ENCODE data around the gene DHCR7.

Gene DHCR7

GRCh38 chr11:71477641-71478527 is 29.7 kb upstream of the DHCR7 start:
- no peak for DNase-seq (ENCODE audit: low read depth)

GRCh38 chr11:71476926-71477640 is 28.9 kb upstream of the DHCR7 start:
- no peak for DNase-seq (ENCODE audit: low read depth)

GRCh38 chr11:71476031-71476430 is 27.8 kb upstream of the DHCR7 start:
- DNase-seq (ENCODE audit: low read depth): no peak

- no peak for DNase-seq (ENCODE audit: low read depth)
Observed at GRCh38 chr11:71474771-71475483, 26.7 kb upstream of the DHCR7 start.

GRCh38 chr11:71474141-71474770 is 26.1 kb upstream of the DHCR7 start:
- DNase-seq (ENCODE audit: low read depth): no peak

- no peak for DNase-seq (ENCODE audit: low read depth)
Observed at GRCh38 chr11:71473793-71474080, 25.5 kb upstream of the DHCR7 start.

- DNase-seq (ENCODE audit: low read depth): no peak
Observed at GRCh38 chr11:71472941-71473792, 25.0 kb upstream of the DHCR7 start.

- DNase-seq (ENCODE audit: low read depth): no peak
Observed at GRCh38 chr11:71472357-71472885, 24.2 kb upstream of the DHCR7 start.

GRCh38 chr11:71470946-71471345 is 22.8 kb upstream of the DHCR7 start:
- no peak for DNase-seq (ENCODE audit: low read depth)

- no peak for DNase-seq (ENCODE audit: low read depth)
Observed at GRCh38 chr11:71467164-71467563, 19.0 kb upstream of the DHCR7 start.

GRCh38 chr11:71466358-71466757 is 18.2 kb upstream of the DHCR7 start:
- no peak for DNase-seq (ENCODE audit: low read depth)

- DNase-seq (ENCODE audit: low read depth): no peak
Observed at GRCh38 chr11:71465054-71465453, 16.9 kb upstream of the DHCR7 start.

GRCh38 chr11:71463331-71464211 is 15.4 kb upstream of the DHCR7 start:
- no peak for DNase-seq (ENCODE audit: low read depth)

GRCh38 chr11:71462726-71463125 is 14.5 kb upstream of the DHCR7 start:
- no peak for DNase-seq (ENCODE audit: low read depth)

- no peak for DNase-seq (ENCODE audit: low read depth)
Observed at GRCh38 chr11:71461696-71462095, 13.5 kb upstream of the DHCR7 start.

- DNase-seq (ENCODE audit: low read depth): no peak
Observed at GRCh38 chr11:71459767-71460320, 11.7 kb upstream of the DHCR7 start.

- no peak for DNase-seq (ENCODE audit: low read depth)
Observed at GRCh38 chr11:71459076-71459766, 11.0 kb upstream of the DHCR7 start.

GRCh38 chr11:71458146-71459070 is 10.2 kb upstream of the DHCR7 start:
- DNase-seq (ENCODE audit: low read depth): no peak

All from activated T-cell treated with anti-CD3 and anti-CD28 coated beads for 24 hours (primary cell).